Glutamatergic neuron (in vitro differentiated cells): ENCODE data around the gene DERL2. TPM values are rescaled to one million over a fixed set of nuclear protein-coding genes. Genes with fewer than 3 reads are reported as not detected.
"Not testable (repeated sequence)": the region's sequence is repeated elsewhere in the genome, so short reads cannot be mapped to it uniquely, and the experiment has no call there.

Experiments used
- DNase-seq: peaks from one replicate; pipeline ENCODE4 v3.0.0; 2022
- H3K27ac Mint-ChIP-seq: one replicate; pipeline ENCODE4 v1.8.0; 2020; ENCODE audit warnings: mild to moderate bottlenecking, mixed read lengths, inconsistent platforms; ENCODE audit not compliant: unreplicated experiment
- H3K27me3 Mint-ChIP-seq: one replicate; pipeline ENCODE4 v1.8.0; 2020; ENCODE audit warnings: mild to moderate bottlenecking, moderate library complexity, mixed read lengths, inconsistent platforms; ENCODE audit not compliant: unreplicated experiment
- H3K36me3 Mint-ChIP-seq: one replicate; pipeline ENCODE4 v1.8.0; 2020; ENCODE audit warnings: mild to moderate bottlenecking, mixed read lengths, inconsistent platforms; ENCODE audit not compliant: unreplicated experiment
- H3K4me1 Mint-ChIP-seq: one replicate; pipeline ENCODE4 v1.8.0; 2020; ENCODE audit warnings: mild to moderate bottlenecking, low read depth, mixed read lengths, inconsistent platforms; ENCODE audit not compliant: unreplicated experiment
- H3K4me3 Mint-ChIP-seq: one replicate; pipeline ENCODE4 v1.8.0; 2020; ENCODE audit warnings: mild to moderate bottlenecking, mixed read lengths, inconsistent platforms; ENCODE audit not compliant: unreplicated experiment
- H3K9me3 Mint-ChIP-seq: one replicate; pipeline ENCODE4 v1.8.0; 2020; ENCODE audit warnings: mild to moderate bottlenecking, moderate library complexity, mixed read lengths, inconsistent platforms; ENCODE audit not compliant: unreplicated experiment
- total RNA-seq: library from RNA; stranded (reverse); fragmentation: NEBNext Ultra II Directional; extraction: Animal tissue kit (Norgen Biotek cat#: 25700); gene quantifications from one replicate; pipeline ENCODE4 v1.2.1, GENCODE V29; 2021; ENCODE audit not compliant: unreplicated experiment
- TF ChIP-seq, protein P1 (sequence below): fragments of 200-600 bp; sonication (generic); IDR thresholded peaks from one replicate; pipeline ENCODE4 v1.5.0; 2021; ENCODE audit not compliant: partially characterized antibody, unreplicated experiment

DERL2 gene
- total RNA-seq, 1 donor from 2014 or later, result 56.1 TPM

DNA sequence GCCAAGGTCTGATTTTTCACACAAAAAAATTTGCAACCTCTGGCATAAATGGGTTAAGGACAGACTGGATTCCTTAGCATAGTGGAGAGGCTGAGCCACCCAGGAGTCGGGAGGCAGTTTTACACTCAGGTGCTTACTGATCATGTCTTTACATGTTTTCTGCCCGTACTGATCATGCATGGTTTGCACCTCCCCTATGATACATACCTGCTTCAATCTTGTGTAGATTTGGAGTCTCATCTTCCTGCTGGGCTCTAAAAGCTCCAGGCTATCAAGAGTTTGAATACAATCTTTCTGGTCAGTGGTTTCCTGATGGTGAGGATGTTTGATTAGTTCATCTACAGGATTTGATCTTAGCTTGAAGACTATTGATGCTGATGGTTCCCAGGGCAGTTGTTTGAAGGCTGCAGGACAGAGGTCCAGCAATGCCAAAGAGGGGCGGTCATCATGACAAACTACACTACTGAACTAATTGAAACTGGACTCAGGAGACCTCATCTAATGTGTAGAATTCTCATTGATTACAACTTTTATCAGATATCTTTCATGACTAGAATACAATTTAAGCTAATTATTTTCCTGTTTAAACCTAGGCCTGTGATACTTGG, 53.9 kb downstream of the DERL2 start:
- DNase-seq, result no peak
- Mint-ChIP-seq H3K9me3 (peaks cover 2% of the 10 kb centered on the region), H3K36me3 (peaks cover 4% of the 10 kb centered on the region), H3K27ac (peak overlapping the region; percentile 1), H3K27me3 (no peaks in the 10 kb centered on the region), H3K4me3 (no peak overlapping the region), H3K4me1 (peaks cover 22% of the 10 kb centered on the region)
- TF ChIP-seq, protein P1, sequence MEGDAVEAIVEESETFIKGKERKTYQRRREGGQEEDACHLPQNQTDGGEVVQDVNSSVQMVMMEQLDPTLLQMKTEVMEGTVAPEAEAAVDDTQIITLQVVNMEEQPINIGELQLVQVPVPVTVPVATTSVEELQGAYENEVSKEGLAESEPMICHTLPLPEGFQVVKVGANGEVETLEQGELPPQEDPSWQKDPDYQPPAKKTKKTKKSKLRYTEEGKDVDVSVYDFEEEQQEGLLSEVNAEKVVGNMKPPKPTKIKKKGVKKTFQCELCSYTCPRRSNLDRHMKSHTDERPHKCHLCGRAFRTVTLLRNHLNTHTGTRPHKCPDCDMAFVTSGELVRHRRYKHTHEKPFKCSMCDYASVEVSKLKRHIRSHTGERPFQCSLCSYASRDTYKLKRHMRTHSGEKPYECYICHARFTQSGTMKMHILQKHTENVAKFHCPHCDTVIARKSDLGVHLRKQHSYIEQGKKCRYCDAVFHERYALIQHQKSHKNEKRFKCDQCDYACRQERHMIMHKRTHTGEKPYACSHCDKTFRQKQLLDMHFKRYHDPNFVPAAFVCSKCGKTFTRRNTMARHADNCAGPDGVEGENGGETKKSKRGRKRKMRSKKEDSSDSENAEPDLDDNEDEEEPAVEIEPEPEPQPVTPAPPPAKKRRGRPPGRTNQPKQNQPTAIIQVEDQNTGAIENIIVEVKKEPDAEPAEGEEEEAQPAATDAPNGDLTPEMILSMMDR, result no peak

DNA sequence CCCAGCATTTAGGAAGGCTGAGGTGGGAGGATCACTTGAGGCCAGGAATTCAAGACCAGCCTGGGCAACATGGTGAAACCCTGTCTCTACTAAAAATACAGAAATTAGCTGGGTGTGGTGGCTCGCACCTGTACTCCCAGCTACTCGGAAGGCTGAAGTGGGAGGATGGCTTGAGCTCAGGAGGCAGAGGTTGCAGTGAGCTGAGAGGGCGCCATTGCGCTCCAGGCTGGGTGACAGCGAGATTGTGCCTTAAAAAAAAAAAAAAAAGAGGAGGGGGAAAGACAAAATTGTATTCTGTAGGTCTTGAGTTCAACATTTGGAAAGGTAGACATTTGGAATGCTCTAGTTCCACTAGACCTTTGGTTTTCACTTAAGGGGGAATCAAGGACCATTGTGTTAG, 54.7 kb downstream of the DERL2 start:
- not testable (repeated sequence) for H3K9me3 Mint-ChIP-seq, H3K36me3 Mint-ChIP-seq, H3K4me3 Mint-ChIP-seq, H3K27me3 Mint-ChIP-seq, DNase-seq
- peaks cover 22% of the 10 kb centered on the region for H3K4me1 Mint-ChIP-seq
- H3K27ac Mint-ChIP-seq, result peak overlapping the region; percentile 3

DNA sequence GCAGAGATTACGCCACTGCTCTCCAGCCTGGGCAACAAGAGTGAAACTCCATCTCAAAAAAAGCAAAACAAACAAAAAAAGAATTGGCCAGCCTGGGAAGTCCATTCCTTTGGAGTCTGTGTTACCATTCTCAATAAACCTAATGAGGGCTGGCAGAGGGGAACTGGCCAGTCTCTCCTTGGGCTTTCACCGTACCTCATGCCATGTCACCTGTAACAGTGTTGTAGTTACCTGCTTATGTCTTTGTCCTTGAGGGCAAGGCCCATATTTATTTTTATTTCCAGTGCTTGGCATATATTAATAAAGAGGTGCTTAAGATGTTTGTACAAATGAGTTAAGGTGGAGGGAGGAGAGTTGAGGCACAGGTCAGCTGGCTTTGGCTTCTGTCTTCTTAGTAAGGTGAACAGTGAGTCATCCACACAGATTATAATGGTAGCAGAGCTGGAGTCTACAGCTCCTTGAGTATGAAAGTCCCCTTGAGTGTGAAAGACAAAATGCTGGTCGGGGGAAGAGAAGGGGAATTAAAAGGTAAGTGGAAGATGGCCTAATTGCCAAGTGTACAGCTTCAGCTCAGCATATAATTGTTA, 55.5 kb downstream of the DERL2 start:
- no peak for DNase-seq
- H3K9me3 Mint-ChIP-seq, result no peaks in the 10 kb centered on the region
- H3K4me1 Mint-ChIP-seq, result peaks cover 22% of the 10 kb centered on the region
- H3K27me3 Mint-ChIP-seq, result no peaks in the 10 kb centered on the region
- H3K36me3 Mint-ChIP-seq, result peaks cover 4% of the 10 kb centered on the region
- H3K27ac Mint-ChIP-seq, result peak overlapping the region; percentile 64
- TF ChIP-seq, protein P1, result no peak
- H3K4me3 Mint-ChIP-seq, result peak overlapping the region; percentile 47

DNA sequence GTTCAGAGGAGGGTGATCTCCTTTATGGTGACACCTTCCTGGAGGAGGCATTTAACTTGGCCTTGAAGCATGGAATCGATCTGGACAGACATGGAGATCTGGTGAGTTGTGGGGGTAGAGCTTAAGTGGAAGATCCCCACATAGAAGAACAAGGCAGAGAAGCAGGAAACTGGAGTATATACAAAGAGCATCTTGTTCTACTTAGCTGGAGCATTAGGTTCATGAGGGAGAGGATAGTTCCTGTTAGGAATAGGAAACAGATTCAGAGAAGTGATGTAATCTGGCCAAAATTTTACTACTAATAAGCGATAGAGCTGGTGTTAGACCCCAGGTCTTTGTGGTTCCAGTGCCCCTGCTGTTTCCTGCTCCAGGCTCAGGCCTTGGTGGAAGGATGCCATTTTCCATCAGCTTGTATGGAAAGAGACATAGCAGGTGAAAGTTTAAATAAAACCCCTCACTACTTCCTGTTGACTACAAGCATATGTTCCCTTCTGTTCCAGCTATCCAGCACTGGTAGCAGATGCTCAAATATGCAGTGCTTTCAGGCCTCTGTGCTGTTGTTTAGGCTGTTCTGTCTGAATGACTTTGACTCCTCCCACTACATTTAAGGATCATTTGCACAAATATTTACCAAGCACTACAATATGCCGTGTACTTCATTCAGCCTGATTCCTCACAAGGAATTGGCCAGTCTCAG, 56.6 kb downstream of the DERL2 start:
- H3K27ac Mint-ChIP-seq, result peak overlapping the region; percentile 82
- peaks cover 4% of the 10 kb centered on the region for H3K36me3 Mint-ChIP-seq
- DNase-seq, result no peak
- H3K27me3 Mint-ChIP-seq, result no peaks in the 10 kb centered on the region
- H3K9me3 Mint-ChIP-seq, result no peaks in the 10 kb centered on the region
- TF ChIP-seq, protein P1, result no peak
- peak overlapping the region; percentile 26 for H3K4me3 Mint-ChIP-seq
- H3K4me1 Mint-ChIP-seq, result peaks cover 22% of the 10 kb centered on the region

DNA sequence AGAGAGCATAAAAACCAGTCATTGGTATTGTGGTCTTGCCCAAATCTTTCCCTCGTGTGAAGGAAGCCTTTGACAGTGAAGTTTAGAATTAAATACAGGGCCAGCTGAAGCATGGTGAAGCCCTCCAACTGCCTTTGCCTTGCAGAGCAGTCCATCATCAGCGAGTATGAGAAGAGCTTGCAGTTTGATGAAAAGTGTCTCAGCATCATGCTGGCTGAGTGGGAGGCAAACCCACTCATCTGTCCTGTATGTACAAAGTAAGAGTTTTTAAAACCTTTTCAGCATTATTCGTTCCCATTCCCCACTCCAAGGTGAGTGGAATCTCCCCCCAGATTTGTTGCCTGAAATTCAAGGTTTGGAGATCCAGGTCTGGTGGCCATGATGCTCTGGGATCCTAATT, 60.2 kb downstream of the DERL2 start:
- H3K4me3 Mint-ChIP-seq, result no peak overlapping the region
- DNase-seq, result no peak
- H3K4me1 Mint-ChIP-seq, result peaks cover 24% of the 10 kb centered on the region
- no peaks in the 10 kb centered on the region for H3K27me3 Mint-ChIP-seq
- H3K27ac Mint-ChIP-seq, result no peak overlapping the region
- no peaks in the 10 kb centered on the region for H3K9me3 Mint-ChIP-seq
- no peaks in the 10 kb centered on the region for H3K36me3 Mint-ChIP-seq
- TF ChIP-seq, protein P1, result no peak
